Epithelial cell of esophagus (primary cell): Measurements from ENCODE around the gene BNC2.

Experiments used
- DNase-seq: peaks from one replicate; pipeline ENCODE4 v3.0.0; 2010; ENCODE audit warnings: low read depth
- H3K4me3 ChIP-seq: 2 replicates; pipeline ENCODE4 v1.5.1; 2011; ENCODE audit warnings: mild to moderate bottlenecking, low read length, control low read depth
- CTCF ChIP-seq: IDR thresholded peaks from 2 replicates; pipeline ENCODE4 v1.5.1; 2011; ENCODE audit warnings: low read depth, mild to moderate bottlenecking, low read length, control low read depth, inconsistent platforms; ENCODE audit not compliant: insufficient read depth; ENCODE audit errors: missing control alignments

The BNC2 gene

GRCh38 chr9:16431666-16432392, 438.6 kb downstream of the BNC2 start:
- no peak for DNase-seq
- no peak for TF ChIP-seq CTCF

GRCh38 chr9:16429671-16430070, 440.8 kb downstream of the BNC2 start:
- TF ChIP-seq CTCF = no peak
- no peak overlapping the region for H3K4me3 ChIP-seq
- DNase-seq = no peak

More at GRCh38 chr9:16431666-16432392, 438.6 kb downstream of the BNC2 start:
- H3K4me3 ChIP-seq = no peak overlapping the region

- no peak for DNase-seq
- TF ChIP-seq CTCF = no peak
- H3K4me3 ChIP-seq = no peak overlapping the region
Measured at GRCh38 chr9:16427873-16428427, 442.5 kb downstream of the BNC2 start.

GRCh38 chr9:16426716-16427115, 443.8 kb downstream of the BNC2 start:
- TF ChIP-seq CTCF = no peak
- H3K4me3 ChIP-seq = no peak overlapping the region
- DNase-seq = peak; percentile 65

GRCh38 chr9:16425562-16426231, 444.8 kb downstream of the BNC2 start:
- DNase-seq = peak; percentile 45
- TF ChIP-seq CTCF = no peak

GRCh38 chr9:16422114-16422513, 448.4 kb downstream of the BNC2 start:
- no peak overlapping the region for H3K4me3 ChIP-seq
- no peak for DNase-seq
- no peak for TF ChIP-seq CTCF

More at GRCh38 chr9:16425562-16426231, 444.8 kb downstream of the BNC2 start:
- H3K4me3 ChIP-seq = no peak overlapping the region
